Bronchial epithelial cell (primary cell): ENCODE data around the gene VSTM1. TPM values are rescaled to one million over a fixed set of nuclear protein-coding genes. Genes with fewer than 3 reads are reported as not detected.
"Not testable (repeated sequence)": the region's sequence is repeated elsewhere in the genome, so short reads cannot be mapped to it uniquely, and the experiment has no call there.

Experiments used
- DNase-seq: peaks from one replicate; pipeline ENCODE4 v3.0.0-alpha.2; 2010; ENCODE audit warnings: low read depth
- FAIRE-seq: peaks from 2 replicates; lab custom pipeline; 2011; peaks lifted over from hg19 to GRCh38; lab: Jason Lieb, UNC
- H3K27me3 ChIP-seq: 2 replicates; pipeline ENCODE4 v1.5.1; 2011; ENCODE audit warnings: low read length; ENCODE audit not compliant: control insufficient read depth, insufficient read depth
- H3K36me3 ChIP-seq: 2 replicates; pipeline ENCODE4 v1.5.1; 2011; ENCODE audit warnings: low read length; ENCODE audit not compliant: control insufficient read depth, insufficient read depth
- H3K4me3 ChIP-seq: 2 replicates; pipeline ENCODE4 v1.5.1; 2011; ENCODE audit warnings: mild to moderate bottlenecking, low read depth, low read length, control low read depth
- total RNA-seq: library from RNA; depleted of rRNA; stranded (reverse); fragments of >200 nt; gene quantifications from 2 replicates; pipeline ENCODE4 v1.2.1, GENCODE V29; 2014
- TF ChIP-seq, protein P1 (sequence below): IDR thresholded peaks from 2 replicates; pipeline ENCODE4 v1.5.1; 2011; ENCODE audit warnings: mild to moderate bottlenecking, moderate library complexity, low read length, control low read depth, inconsistent platforms; ENCODE audit not compliant: insufficient read depth, severe bottlenecking

Gene VSTM1
- total RNA-seq, 1 donor from 2014 or later, result not detected

DNA sequence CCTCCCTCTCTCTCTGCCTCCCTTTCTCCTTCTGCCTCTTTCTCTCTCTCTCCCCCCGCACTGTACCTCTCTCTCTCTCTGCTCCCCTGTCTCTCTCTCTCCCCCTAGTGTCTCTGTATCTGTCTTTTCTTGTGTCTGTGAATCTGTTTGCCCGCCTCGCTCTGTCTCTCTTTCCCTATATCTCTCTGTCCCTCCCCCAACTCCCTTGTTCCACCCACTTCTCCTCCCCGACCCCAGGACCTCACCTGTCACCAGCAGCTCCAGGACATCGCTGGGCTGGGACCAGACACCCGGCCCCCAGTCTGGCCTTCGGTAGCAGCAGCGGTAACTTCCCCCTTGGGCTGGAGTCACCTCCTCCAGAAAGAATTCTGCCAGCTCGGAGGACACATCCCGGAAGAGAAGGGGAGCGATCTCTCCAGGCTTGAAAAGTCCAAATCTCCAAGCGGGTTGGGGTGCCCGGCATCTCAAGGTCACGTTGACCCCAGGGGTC, 33.0 kb upstream of the VSTM1 start:
- no peak for FAIRE-seq
- peak; percentile 20 for DNase-seq
- H3K4me3 ChIP-seq, result peak overlapping the region; percentile 10
- H3K27me3 ChIP-seq, result no peaks in the 10 kb centered on the region
- no peaks in the 10 kb centered on the region for H3K36me3 ChIP-seq
- TF ChIP-seq, protein P1, sequence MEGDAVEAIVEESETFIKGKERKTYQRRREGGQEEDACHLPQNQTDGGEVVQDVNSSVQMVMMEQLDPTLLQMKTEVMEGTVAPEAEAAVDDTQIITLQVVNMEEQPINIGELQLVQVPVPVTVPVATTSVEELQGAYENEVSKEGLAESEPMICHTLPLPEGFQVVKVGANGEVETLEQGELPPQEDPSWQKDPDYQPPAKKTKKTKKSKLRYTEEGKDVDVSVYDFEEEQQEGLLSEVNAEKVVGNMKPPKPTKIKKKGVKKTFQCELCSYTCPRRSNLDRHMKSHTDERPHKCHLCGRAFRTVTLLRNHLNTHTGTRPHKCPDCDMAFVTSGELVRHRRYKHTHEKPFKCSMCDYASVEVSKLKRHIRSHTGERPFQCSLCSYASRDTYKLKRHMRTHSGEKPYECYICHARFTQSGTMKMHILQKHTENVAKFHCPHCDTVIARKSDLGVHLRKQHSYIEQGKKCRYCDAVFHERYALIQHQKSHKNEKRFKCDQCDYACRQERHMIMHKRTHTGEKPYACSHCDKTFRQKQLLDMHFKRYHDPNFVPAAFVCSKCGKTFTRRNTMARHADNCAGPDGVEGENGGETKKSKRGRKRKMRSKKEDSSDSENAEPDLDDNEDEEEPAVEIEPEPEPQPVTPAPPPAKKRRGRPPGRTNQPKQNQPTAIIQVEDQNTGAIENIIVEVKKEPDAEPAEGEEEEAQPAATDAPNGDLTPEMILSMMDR, result peak; percentile 21

DNA sequence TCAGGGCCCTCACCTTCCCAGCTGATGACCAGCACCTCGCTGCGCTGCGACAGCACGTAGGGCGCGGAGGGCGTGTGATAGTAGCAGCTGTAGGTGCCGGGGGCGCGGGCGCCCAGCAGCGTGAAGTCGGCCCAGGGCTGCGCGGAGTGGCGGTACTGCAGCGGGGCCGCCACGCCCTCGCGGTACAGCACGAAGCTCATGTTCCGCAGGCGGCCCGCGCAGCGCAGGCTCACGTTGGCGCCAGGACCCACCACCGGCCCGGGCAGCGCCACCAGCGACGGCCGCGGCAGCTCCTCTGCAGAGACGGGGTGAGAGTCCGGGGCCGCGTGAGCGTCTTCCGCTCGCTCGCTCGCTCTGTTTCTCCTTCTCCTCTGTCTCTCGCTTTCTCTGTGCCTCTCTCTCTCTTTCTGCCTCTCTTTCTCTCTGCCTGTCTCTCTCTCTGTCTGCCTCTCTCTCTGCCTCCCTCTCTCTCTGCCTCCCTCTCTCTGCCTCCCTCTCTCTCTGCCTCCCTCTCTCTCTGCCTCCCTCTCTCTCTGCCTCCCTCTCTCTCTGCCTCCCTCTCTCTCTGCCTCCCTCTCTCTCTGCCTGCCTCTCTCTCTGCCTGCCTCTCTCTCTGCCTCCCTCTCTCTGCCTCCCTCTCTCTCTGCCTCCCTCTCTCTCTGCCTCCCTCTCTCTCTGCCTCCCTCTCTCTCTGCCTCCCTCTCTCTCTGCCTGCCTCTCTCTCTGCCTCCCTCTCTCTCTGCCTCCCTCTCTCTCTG, 32.3 kb upstream of the VSTM1 start:
- peak; percentile 9 for DNase-seq
- peak overlapping the region; percentile 31 for H3K4me3 ChIP-seq
- not testable (repeated sequence) for H3K36me3 ChIP-seq, FAIRE-seq, H3K27me3 ChIP-seq

DNA sequence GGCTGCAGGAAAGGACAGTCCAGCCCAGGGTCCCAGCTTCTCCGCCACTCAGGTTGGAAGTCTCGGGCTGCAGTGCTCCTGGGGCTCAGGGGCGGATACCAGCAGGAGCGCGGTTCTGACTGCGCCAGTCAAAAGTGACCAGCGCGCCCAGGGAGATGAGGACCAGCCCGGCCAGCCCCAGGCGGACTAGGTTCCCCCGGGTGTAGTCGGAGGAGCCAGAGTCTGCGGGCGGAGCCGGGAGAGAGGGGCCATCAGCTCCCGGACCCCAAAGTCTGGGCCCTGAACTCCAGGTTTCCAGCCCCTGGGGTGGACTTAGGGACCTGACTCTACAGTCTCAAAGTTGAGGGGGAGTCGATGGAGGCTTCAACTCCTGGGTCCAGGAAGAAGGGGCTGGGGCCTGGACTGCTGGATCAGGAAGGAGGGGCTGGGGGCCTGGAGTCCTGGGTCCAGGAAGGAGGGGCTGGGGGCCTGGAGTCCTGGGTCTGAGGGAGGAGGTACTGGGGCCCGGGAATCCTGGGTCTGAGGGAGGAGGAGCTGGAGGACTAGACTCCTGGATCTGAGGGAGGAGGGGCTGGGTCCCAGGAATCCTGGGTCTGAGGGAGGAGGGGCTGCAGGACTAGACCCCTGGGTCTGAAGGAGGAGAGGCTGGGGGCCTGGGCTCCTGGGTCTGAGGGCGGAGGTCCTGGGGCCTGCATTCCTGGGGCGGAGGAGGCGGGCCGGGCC, 31.6 kb upstream of the VSTM1 start:
- no peak for DNase-seq
- FAIRE-seq, result no peak
- Histone ChIP-seq H3K36me3 (no peaks in the 10 kb centered on the region), H3K4me3 (peak overlapping the region; percentile 31), H3K27me3 (no peaks in the 10 kb centered on the region)
- TF ChIP-seq, protein P1, result no peak

DNA sequence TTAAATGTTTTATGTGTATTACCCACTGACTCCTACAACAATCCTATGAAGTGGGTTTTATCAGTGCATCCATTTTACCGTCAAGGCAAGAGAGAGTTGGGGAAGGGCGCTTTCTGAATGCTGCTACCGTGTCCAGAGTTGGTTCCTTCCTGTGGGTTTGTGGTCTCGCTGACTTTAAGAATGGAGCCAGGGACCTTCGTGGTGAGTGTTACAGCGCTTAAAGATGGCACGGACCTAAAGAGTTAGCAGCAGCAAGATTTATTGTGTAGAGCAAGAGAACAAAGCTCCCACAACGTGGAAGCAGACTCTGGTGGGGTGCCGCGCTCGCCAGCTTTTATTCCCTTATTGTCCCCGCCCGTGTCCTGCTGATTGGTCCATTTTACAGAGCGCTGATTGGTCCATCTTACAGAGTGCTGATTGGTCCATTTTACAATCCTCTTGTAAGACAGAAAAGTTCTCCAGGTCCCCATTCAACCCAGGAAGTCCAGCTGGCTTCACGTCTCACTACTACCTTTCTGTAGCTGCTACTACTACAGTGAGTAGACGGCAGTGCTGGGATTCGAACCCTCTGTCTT, 30.8 kb upstream of the VSTM1 start:
- no peaks in the 10 kb centered on the region for H3K36me3 ChIP-seq
- H3K4me3 ChIP-seq, result no peak overlapping the region
- FAIRE-seq (no peak), DNase-seq (no peak)
- H3K27me3 ChIP-seq, result no peaks in the 10 kb centered on the region
- TF ChIP-seq, protein P1, result no peak

DNA sequence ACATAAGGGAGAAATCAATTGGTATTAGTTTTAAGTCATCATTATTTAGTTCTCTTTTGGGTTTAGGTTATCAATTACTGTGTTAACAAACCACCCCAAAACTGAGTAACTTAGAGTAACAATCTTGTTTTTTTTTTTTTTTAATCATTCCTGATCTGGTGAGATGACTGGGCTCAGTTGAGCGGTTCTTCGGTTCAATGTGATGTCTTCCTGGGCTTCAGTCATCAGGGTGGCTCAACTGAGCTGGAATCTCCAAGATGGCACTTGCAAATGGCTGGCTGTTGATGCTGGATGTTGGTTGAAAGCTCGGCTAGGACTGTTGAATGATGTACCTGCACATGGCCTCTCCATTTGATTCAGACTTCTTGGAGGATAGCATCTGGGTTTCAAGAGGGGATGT, 20.7 kb upstream of the VSTM1 start:
- FAIRE-seq (no peak), DNase-seq (no peak)
- Histone ChIP-seq H3K36me3 (no peaks in the 10 kb centered on the region), H3K27me3 (no peaks in the 10 kb centered on the region), H3K4me3 (no peak overlapping the region)
- TF ChIP-seq, protein P1, result no peak

DNA sequence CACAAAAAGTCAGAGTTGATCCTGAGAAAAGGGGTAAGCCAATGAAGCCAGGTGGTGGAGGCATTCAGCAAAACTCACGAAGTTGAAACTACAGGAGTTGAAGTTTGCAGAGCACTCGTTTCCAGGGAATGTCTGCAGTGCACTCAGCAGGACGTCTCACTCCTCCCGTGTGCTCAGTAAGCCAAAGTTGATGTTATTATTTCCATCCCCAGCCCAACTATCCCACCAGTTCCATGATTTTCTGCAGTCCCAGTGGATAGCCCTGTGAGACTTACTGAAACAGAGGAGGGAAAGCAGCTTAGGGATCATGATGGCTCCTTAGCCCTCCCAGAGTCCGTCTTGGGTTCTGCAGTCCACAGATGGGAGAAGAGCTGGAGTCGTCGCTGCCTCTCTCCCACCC, 17.3 kb upstream of the VSTM1 start, which contains the start of gene TARM1:
TARM1 (minus strand) TSS at position 334 of the 400 bp plus-strand sequence; CDS start at position 309, 25 bp downstream.
- FAIRE-seq (no peak), DNase-seq (no peak)
- Histone ChIP-seq H3K4me3 (no peak within 1 kb of the TSS), H3K27me3 (no peaks in the 10 kb centered on the region), H3K36me3 (no peaks in the 10 kb centered on the region)
- TF ChIP-seq, protein P1, result no peak
